PC-9 (cell line): Measurements from ENCODE around the gene PRPF40A. TPM values are rescaled to one million over a fixed set of nuclear protein-coding genes. Genes with fewer than 3 reads are reported as not detected.

ENCODE experiments used
- BruUV-seq: library from RNA; stranded (reverse); fragments of 400-500 nt; replicated peaks from 2 replicates; lab custom pipeline; 2021; lab: Mats Ljungman, UMichigan
- CTCF ChIA-PET: fragments of 300-600 bp; sonication (Branson Sonifier 250); formaldehyde crosslinking; loops from one replicate; lab custom pipeline; 2022; ENCODE audit warnings: antibody characterized with exemption; lab: Charles Lee
- POLR2A ChIA-PET: fragments of 300-600 bp; sonication (Branson Sonifier 250); formaldehyde crosslinking; loops from one replicate; lab custom pipeline; 2022; ENCODE audit warnings: antibody characterized with exemption; ENCODE audit not compliant: unreplicated experiment; lab: Charles Lee
- DNase-seq, 2 experiments: peaks; one replicate each; pipeline versions ENCODE4 v3.0.0 to v3.0.0-alpha.2; 2015 to 2022; ENCODE audit warnings: mixed read lengths in 1 of 2
- H2AFZ ChIP-seq: fragments of 200-600 bp; sonication (generic); 2 replicates; pipeline ENCODE4 v1.8.1; 2017; ENCODE audit warnings: antibody characterized with exemption
- H3F3A ChIP-seq: fragments of 200-600 bp; sonication (generic); 2 replicates; pipeline ENCODE4 v1.8.1; 2017; ENCODE audit warnings: antibody characterized with exemption, mild to moderate bottlenecking, low read depth; ENCODE audit not compliant: insufficient read depth
- H3K27ac ChIP-seq: fragments of 200-600 bp; sonication (generic); 2 replicates; pipeline ENCODE4 v1.6.1; 2016; ENCODE audit warnings: mixed run types
- H3K27me3 ChIP-seq: fragments of 200-600 bp; sonication (generic); 2 replicates; pipeline ENCODE4 v1.6.1; 2016; ENCODE audit warnings: low read depth, mixed run types; ENCODE audit not compliant: insufficient read depth
- H3K36me3 ChIP-seq: fragments of 200-600 bp; sonication (generic); 2 replicates; pipeline ENCODE4 v1.6.1; 2016; ENCODE audit warnings: low read depth, mixed run types
- H3K4me1 ChIP-seq: fragments of 200-600 bp; sonication (generic); replicated peaks from 2 replicates; pipeline ENCODE4 v1.6.1; 2016; ENCODE audit warnings: mixed run types; ENCODE audit not compliant: insufficient read depth
- H3K4me2 ChIP-seq: fragments of 200-600 bp; sonication (generic); 2 replicates; pipeline ENCODE4 v1.6.1; 2017; ENCODE audit warnings: mixed run types
- H3K4me3 ChIP-seq: fragments of 200-600 bp; sonication (generic); 2 replicates; pipeline ENCODE4 v1.6.1; 2016; ENCODE audit warnings: mixed run types
- H3K79me2 ChIP-seq: fragments of 200-600 bp; sonication (generic); 2 replicates; pipeline ENCODE4 v1.6.1; 2017; ENCODE audit warnings: low read depth, mixed run types
- H3K9me2 ChIP-seq: fragments of 200-600 bp; sonication (generic); 2 replicates; pipeline ENCODE4 v1.8.1; 2017; ENCODE audit warnings: mild to moderate bottlenecking; ENCODE audit not compliant: insufficient read depth
- H3K9me3 ChIP-seq: fragments of 200-600 bp; sonication (generic); 2 replicates; pipeline ENCODE4 v1.8.1; 2016; ENCODE audit warnings: low read depth; ENCODE audit not compliant: insufficient read depth
- H4K20me1 ChIP-seq: fragments of 200-600 bp; sonication (generic); 2 replicates; pipeline ENCODE4 v1.8.1; 2017; ENCODE audit not compliant: insufficient read depth
- CTCF ChIP-seq: fragments of 200-600 bp; sonication (generic); conservative IDR thresholded peaks from 2 replicates; pipeline ENCODE4 v1.6.1; 2017; ENCODE audit warnings: mixed run types, antibody characterized with exemption, mild to moderate bottlenecking, moderate library complexity
- EZH2 ChIP-seq: fragments of 200-600 bp; sonication (generic); IDR thresholded peaks from 2 replicates; pipeline ENCODE4 v1.8.0; 2017; ENCODE audit warnings: antibody characterized with exemption, low read depth
- intact Hi-C: fragments of 100-400 bp; cut with micrococcal nuclease; formaldehyde crosslinking; loops from one replicate; pipeline ENCODE4 v1.10.0; 2022; ENCODE audit not compliant: unreplicated experiment
- total RNA-seq: library from RNA; stranded (reverse); gene quantifications from 2 replicates; pipeline ENCODE4 v1.2.3, GENCODE V29; 2021

PRPF40A gene
- total RNA-seq, 1 experiment from 2014 or later = 94.1 TPM

- no peak overlapping the region for H3K27ac ChIP-seq
- no peaks in the 10 kb centered on the region for H3K4me1 ChIP-seq
- intact Hi-C loops = no loop called here
- no peak for DNase-seq
- H3K79me2 ChIP-seq = peaks cover 75% of the 10 kb centered on the region
- ChIA-PET POLR2A (interaction anchor here (0.7 kb wide), 2 partner anchors 34 to 292 kb away, joined by 3 to 5 read pairs; no protein-coding TSS in a partner anchor), CTCF (no interaction called here)
- 0 out of 2 replicates have a peak, but pooled peaks cover 3% of the 10 kb centered on the region for H3K9me2 ChIP-seq
- H2AFZ ChIP-seq = no peak overlapping the region
- no peaks in the 10 kb centered on the region for H3K27me3 ChIP-seq
- BruUV-seq = no TSS peak
- H4K20me1 ChIP-seq = peaks cover 75% of the 10 kb centered on the region
- TF ChIP-seq EZH2 (no peak), CTCF (no peak)
- no peak overlapping the region for H3K4me3 ChIP-seq
- H3F3A ChIP-seq = peaks cover 13% of the 10 kb centered on the region; the same call in 1 of the 2 replicates
- H3K36me3 ChIP-seq = peaks cover 20% of the 10 kb centered on the region
- H3K9me3 ChIP-seq = no peaks in the 10 kb centered on the region
- no peak overlapping the region for H3K4me2 ChIP-seq
Measured at GRCh38 chr2:152696476-152696875, 20.8 kb downstream of the PRPF40A start.

GRCh38 chr2:152695763-152696162, 21.5 kb downstream of the PRPF40A start:
- Histone ChIP-seq H3K9me2 (0 out of 2 replicates have a peak, but pooled peaks cover 3% of the 10 kb centered on the region), H4K20me1 (peaks cover 69% of the 10 kb centered on the region), H3K9me3 (no peaks in the 10 kb centered on the region), H3F3A (peaks cover 13% of the 10 kb centered on the region; the same call in 1 of the 2 replicates), H3K27me3 (no peaks in the 10 kb centered on the region), H3K79me2 (peaks cover 68% of the 10 kb centered on the region), H3K4me1 (no peaks in the 10 kb centered on the region), H3K4me3 (no peak overlapping the region), H3K36me3 (peaks cover 20% of the 10 kb centered on the region), H3K4me2 (no peak overlapping the region), H2AFZ (no peak overlapping the region), H3K27ac (no peak overlapping the region)
- no TSS peak for BruUV-seq
- DNase-seq = no peak
- intact Hi-C loops = no loop called here
- ChIA-PET POLR2A (interaction anchor here (0.7 kb wide), 1 partner anchor 291 kb away, joined by 3 read pairs; no protein-coding TSS in a partner anchor), CTCF (no interaction called here)
- TF ChIP-seq CTCF = no peak
- no peak for TF ChIP-seq EZH2

- H3F3A ChIP-seq = peaks cover 13% of the 10 kb centered on the region; the same call in 1 of the 2 replicates
- TF ChIP-seq EZH2 (no peak), CTCF (no peak)
- H3K4me1 ChIP-seq = no peaks in the 10 kb centered on the region
- no peak overlapping the region for H3K4me3 ChIP-seq
- no peak overlapping the region for H3K27ac ChIP-seq
- H3K9me2 ChIP-seq = 0 out of 2 replicates have a peak, but pooled peaks cover 3% of the 10 kb centered on the region
- no peak for DNase-seq
- peaks cover 56% of the 10 kb centered on the region for H3K79me2 ChIP-seq
- H3K36me3 ChIP-seq = peaks cover 22% of the 10 kb centered on the region
- POLR2A ChIA-PET = no interaction called here
- H3K4me2 ChIP-seq = no peak overlapping the region
- CTCF ChIA-PET = no interaction called here
- H3K27me3 ChIP-seq = no peaks in the 10 kb centered on the region
- H2AFZ ChIP-seq = no peak overlapping the region
- no TSS peak for BruUV-seq
- no peaks in the 10 kb centered on the region for H3K9me3 ChIP-seq
- intact Hi-C loops = no loop called here
- H4K20me1 ChIP-seq = peaks cover 60% of the 10 kb centered on the region
Measured at GRCh38 chr2:152694161-152694661, 23.1 kb downstream of the PRPF40A start.
